ENCODE data around the gene SLC7A10.

Gene SLC7A10

GRCh38 chr19:33254245-33254824, 28.7 kb upstream of the SLC7A10 start:
- DNase-seq (ENCODE audit: low read depth), result no peak

GRCh38 chr19:33252971-33253370, 27.3 kb upstream of the SLC7A10 start:
- DNase-seq (ENCODE audit: low read depth), result no peak

GRCh38 chr19:33252418-33252962, 26.8 kb upstream of the SLC7A10 start:
- DNase-seq (ENCODE audit: low read depth), result no peak

- DNase-seq (ENCODE audit: low read depth), result no peak
Observed at GRCh38 chr19:33251526-33252090, 26.0 kb upstream of the SLC7A10 start.

- DNase-seq (ENCODE audit: low read depth), result no peak
Observed at GRCh38 chr19:33251076-33251475, 25.4 kb upstream of the SLC7A10 start.

GRCh38 chr19:33250500-33250899, 24.9 kb upstream of the SLC7A10 start:
- DNase-seq (ENCODE audit: low read depth), result no peak

GRCh38 chr19:33249740-33250366, 24.2 kb upstream of the SLC7A10 start:
- DNase-seq (ENCODE audit: low read depth), result no peak

- peak; percentile 38 for DNase-seq (ENCODE audit: low read depth)
Observed at GRCh38 chr19:33248954-33249613, 23.4 kb upstream of the SLC7A10 start.

GRCh38 chr19:33248553-33248953, 22.9 kb upstream of the SLC7A10 start:
- no peak for DNase-seq (ENCODE audit: low read depth)

- DNase-seq (ENCODE audit: low read depth), result no peak
Observed at GRCh38 chr19:33248104-33248503, 22.5 kb upstream of the SLC7A10 start.

GRCh38 chr19:33247441-33247819, 21.8 kb upstream of the SLC7A10 start:
- DNase-seq (ENCODE audit: low read depth), result no peak

- no peak for DNase-seq (ENCODE audit: low read depth)
Observed at GRCh38 chr19:33246709-33247440, 21.2 kb upstream of the SLC7A10 start.

- peak; percentile 19 for DNase-seq (ENCODE audit: low read depth)
Observed at GRCh38 chr19:33245948-33246708, 20.5 kb upstream of the SLC7A10 start.

GRCh38 chr19:33242911-33243310, 17.3 kb upstream of the SLC7A10 start:
- DNase-seq (ENCODE audit: low read depth), result no peak

- no peak for DNase-seq (ENCODE audit: low read depth)
Observed at GRCh38 chr19:33242131-33242530, 16.5 kb upstream of the SLC7A10 start.

- peak; percentile 17 for DNase-seq (ENCODE audit: low read depth)
Observed at GRCh38 chr19:33241530-33242101, 16.0 kb upstream of the SLC7A10 start.

GRCh38 chr19:33241091-33241529, 15.5 kb upstream of the SLC7A10 start:
- no peak for DNase-seq (ENCODE audit: low read depth)

- DNase-seq (ENCODE audit: low read depth), result no peak
Observed at GRCh38 chr19:33240181-33240771, 14.6 kb upstream of the SLC7A10 start.

- DNase-seq (ENCODE audit: low read depth), result no peak
Observed at GRCh38 chr19:33239223-33239975, 13.7 kb upstream of the SLC7A10 start.

All from ELR (cell line).